GM21723 (cell line): Measurements from ENCODE around the gene VWA7.
"Not testable (repeated sequence)": the region's sequence is repeated elsewhere in the genome, so short reads cannot be mapped to it uniquely, and the experiment has no call there.

Experiments
- ATAC-seq: cut with Tn5 transposase; IDR thresholded peaks from one replicate; pipeline ENCODE4 v1.9.1; 2021; ENCODE audit warnings: mild to moderate bottlenecking, moderate library complexity; ENCODE audit not compliant: unreplicated experiment

VWA7 gene

GRCh38 chr6:31776989-31777666 lies at the start of gene VWA7:
VWA7 (minus strand) TSS chr6:31777328; CDS start chr6:31776779, 549 bp downstream.
- peak; percentile 80 for ATAC-seq

- no peak for ATAC-seq
Observed at GRCh38 chr6:31826793-31827285, 49.7 kb upstream of the VWA7 start.

- ATAC-seq = no peak
Observed at GRCh38 chr6:31825553-31825952, 48.4 kb upstream of the VWA7 start.

- ATAC-seq = not testable (repeated sequence)
Observed at GRCh38 chr6:31823592-31824196, 46.6 kb upstream of the VWA7 start.

- ATAC-seq = peak; percentile 19
Observed at GRCh38 chr6:31822036-31822821, 45.1 kb upstream of the VWA7 start.

- ATAC-seq = peak; percentile 39
Observed at GRCh38 chr6:31821301-31822035, 44.3 kb upstream of the VWA7 start.

GRCh38 chr6:31820399-31820798 lies 43.3 kb upstream of the VWA7 start:
- ATAC-seq = not testable (repeated sequence)

GRCh38 chr6:31819871-31820299 lies 42.8 kb upstream of the VWA7 start:
- ATAC-seq = no peak

- not testable (repeated sequence) for ATAC-seq
Observed at GRCh38 chr6:31817929-31818511, 40.9 kb upstream of the VWA7 start.

- not testable (repeated sequence) for ATAC-seq
Observed at GRCh38 chr6:31817133-31817928, 40.2 kb upstream of the VWA7 start.

- ATAC-seq = peak; percentile 34
Observed at GRCh38 chr6:31815025-31815838, 38.1 kb upstream of the VWA7 start, which contains the start of the genes HSPA1A and HSPA1L. HSPA1A (plus strand) TSS chr6:31815543; CDS start chr6:31815757, 214 bp downstream. HSPA1L (minus strand) TSS chr6:31815283; CDS start chr6:31811972, 3,311 bp downstream.

- peak; percentile 27 for ATAC-seq
Observed at GRCh38 chr6:31814677-31815024, 37.5 kb upstream of the VWA7 start.

GRCh38 chr6:31813465-31813849 lies 36.3 kb upstream of the VWA7 start:
- ATAC-seq = no peak

- ATAC-seq = no peak
Observed at GRCh38 chr6:31811645-31812044, 34.5 kb upstream of the VWA7 start.

- not testable (repeated sequence) for ATAC-seq
Observed at GRCh38 chr6:31808599-31808998, 31.5 kb upstream of the VWA7 start.

- ATAC-seq = peak; percentile 76
Observed at GRCh38 chr6:31806470-31807272, 29.5 kb upstream of the VWA7 start, which contains the start of gene LSM2. LSM2 (minus strand) TSS chr6:31806966; CDS start chr6:31806757, 209 bp downstream.

GRCh38 chr6:31805939-31806469 lies 28.9 kb upstream of the VWA7 start:
- ATAC-seq = peak; percentile 22
